CD4-positive, alpha-beta T cell treated with Interleukin-15 for 4 hours (primary cell): ENCODE data around the gene RAPGEF1.
"Not testable (repeated sequence)": the region's sequence is repeated elsewhere in the genome, so short reads cannot be mapped to it uniquely, and the experiment has no call there.

Source experiments
- DNase-seq: peaks from one replicate; pipeline ENCODE4 v3.0.0-alpha.2; 2020; ENCODE audit warnings: low spot score

The RAPGEF1 gene

GRCh38 chr9:131559421-131560000 is 180.4 kb downstream of the RAPGEF1 start:
- DNase-seq, result no peak

GRCh38 chr9:131557855-131558548 is 181.9 kb downstream of the RAPGEF1 start:
- no peak for DNase-seq

- no peak for DNase-seq
These were observed 183.8 kb downstream of the RAPGEF1 start for GRCh38 chr9:131555841-131556673.

GRCh38 chr9:131554843-131555351 is 185.0 kb downstream of the RAPGEF1 start:
- no peak for DNase-seq

GRCh38 chr9:131554087-131554842 is 185.6 kb downstream of the RAPGEF1 start:
- no peak for DNase-seq

GRCh38 chr9:131552030-131552429 is 187.8 kb downstream of the RAPGEF1 start:
- no peak for DNase-seq

GRCh38 chr9:131550465-131550864 is 189.4 kb downstream of the RAPGEF1 start:
- not testable (repeated sequence) for DNase-seq

GRCh38 chr9:131549186-131549585 is 190.7 kb downstream of the RAPGEF1 start:
- DNase-seq, result not testable (repeated sequence)

- DNase-seq, result no peak
These were observed 193.4 kb downstream of the RAPGEF1 start for GRCh38 chr9:131546336-131547084.

GRCh38 chr9:131545786-131546335 is 194.0 kb downstream of the RAPGEF1 start:
- no peak for DNase-seq

GRCh38 chr9:131545003-131545785 is 194.7 kb downstream of the RAPGEF1 start, which contains the start of gene PRRT1B:
Gene PRRT1B (plus strand): TSS chr9:131545523. CDS start chr9:131545616, 93 bp downstream.
- DNase-seq, result no peak

GRCh38 chr9:131543141-131543540 is 196.7 kb downstream of the RAPGEF1 start:
- no peak for DNase-seq

GRCh38 chr9:131539223-131539923 is 200.5 kb downstream of the RAPGEF1 start:
- DNase-seq, result peak; percentile 42

- DNase-seq, result no peak
These were observed 201.9 kb downstream of the RAPGEF1 start for GRCh38 chr9:131537946-131538345.

GRCh38 chr9:131534721-131535237 is 205.1 kb downstream of the RAPGEF1 start:
- no peak for DNase-seq

- peak; percentile 65 for DNase-seq
These were observed 208.7 kb downstream of the RAPGEF1 start, which contains the start of gene UCK1 for GRCh38 chr9:131530920-131531832. Gene UCK1 (minus strand): TSS chr9:131531263. CDS start chr9:131531174, 89 bp downstream.

- DNase-seq, result no peak
These were observed 209.3 kb downstream of the RAPGEF1 start for GRCh38 chr9:131530546-131530919.
